HuH-7 (cell line): ENCODE data around the gene DMTF1.
"Not testable (repeated sequence)": the region's sequence is repeated elsewhere in the genome, so short reads cannot be mapped to it uniquely, and the experiment has no call there.

Source experiments
- DNase-seq: peaks from one replicate; pipeline ENCODE4 v3.0.0; 2011; ENCODE audit warnings: low spot score

DMTF1 gene, protein sequence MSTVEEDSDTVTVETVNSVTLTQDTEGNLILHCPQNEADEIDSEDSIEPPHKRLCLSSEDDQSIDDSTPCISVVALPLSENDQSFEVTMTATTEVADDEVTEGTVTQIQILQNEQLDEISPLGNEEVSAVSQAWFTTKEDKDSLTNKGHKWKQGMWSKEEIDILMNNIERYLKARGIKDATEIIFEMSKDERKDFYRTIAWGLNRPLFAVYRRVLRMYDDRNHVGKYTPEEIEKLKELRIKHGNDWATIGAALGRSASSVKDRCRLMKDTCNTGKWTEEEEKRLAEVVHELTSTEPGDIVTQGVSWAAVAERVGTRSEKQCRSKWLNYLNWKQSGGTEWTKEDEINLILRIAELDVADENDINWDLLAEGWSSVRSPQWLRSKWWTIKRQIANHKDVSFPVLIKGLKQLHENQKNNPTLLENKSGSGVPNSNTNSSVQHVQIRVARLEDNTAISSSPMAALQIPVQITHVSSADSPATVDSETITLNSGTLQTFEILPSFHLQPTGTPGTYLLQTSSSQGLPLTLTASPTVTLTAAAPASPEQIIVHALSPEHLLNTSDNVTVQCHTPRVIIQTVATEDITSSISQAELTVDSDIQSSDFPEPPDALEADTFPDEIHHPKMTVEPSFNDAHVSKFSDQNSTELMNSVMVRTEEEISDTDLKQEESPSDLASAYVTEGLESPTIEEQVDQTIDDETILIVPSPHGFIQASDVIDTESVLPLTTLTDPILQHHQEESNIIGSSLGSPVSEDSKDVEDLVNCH

DNA sequence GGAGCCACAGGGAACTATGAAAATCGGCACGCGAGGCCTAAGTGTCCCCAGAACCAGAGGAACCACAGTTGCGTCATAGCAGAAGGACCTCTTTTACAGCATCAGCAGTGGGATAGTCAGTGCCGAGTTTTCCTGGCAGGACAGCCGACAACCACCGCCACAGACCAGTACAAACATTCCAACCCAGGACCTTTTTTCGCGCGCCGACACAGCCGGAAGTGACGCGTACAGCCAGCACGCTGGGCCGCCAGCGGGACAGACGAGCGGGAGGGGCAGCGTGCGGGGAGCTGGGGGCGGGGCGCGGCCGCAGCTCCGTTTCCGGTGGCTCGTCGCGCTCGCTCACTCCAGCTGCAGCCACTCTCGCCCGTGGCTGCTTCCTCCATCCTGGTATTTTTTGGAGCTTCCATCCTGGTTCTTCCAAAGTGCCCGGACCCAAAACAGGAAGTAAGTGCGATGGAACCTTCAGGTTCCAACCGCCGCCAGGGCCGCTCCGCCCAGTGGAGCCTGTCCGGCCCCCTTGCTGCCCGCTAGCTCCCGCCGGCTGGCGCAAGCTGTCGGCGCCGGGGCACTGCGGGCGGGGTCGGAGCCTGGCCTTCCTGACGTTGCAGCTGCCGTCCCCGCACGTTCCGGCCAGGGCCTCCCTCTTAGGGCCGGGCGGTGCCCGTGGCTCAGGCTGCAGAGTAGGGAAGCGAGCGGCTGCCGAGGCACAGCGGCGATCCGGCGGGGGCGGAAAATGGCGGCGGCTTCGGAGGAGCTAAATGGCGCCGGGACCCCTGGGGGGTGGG, at the start of gene DMTF1:
Gene DMTF1 (plus strand): TSS at position 342 of the 785 bp plus-strand sequence. CDS start 12,489 bp downstream, outside the sequence.
- peak; percentile 82 for DNase-seq

DNA sequence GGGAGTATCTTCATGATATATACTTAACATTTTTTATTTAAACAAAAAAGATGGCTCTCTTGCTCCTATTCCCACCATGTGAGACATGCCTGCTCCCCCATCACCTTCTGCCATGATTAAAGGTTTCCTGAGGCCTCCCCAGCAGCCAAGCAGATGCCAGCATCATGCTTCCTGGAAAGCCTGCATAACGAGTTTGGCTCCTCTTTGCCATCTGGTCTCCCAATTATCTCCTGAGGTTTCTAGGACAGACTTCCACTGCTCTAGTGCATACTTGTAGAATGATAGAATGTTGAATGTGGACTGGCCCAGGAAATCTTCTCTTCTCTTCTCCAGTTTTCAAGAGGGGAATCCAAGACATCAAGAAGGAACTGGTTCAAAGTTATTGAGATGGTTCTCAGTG, 46.9 kb upstream of the DMTF1 start:
- no peak for DNase-seq

DNA sequence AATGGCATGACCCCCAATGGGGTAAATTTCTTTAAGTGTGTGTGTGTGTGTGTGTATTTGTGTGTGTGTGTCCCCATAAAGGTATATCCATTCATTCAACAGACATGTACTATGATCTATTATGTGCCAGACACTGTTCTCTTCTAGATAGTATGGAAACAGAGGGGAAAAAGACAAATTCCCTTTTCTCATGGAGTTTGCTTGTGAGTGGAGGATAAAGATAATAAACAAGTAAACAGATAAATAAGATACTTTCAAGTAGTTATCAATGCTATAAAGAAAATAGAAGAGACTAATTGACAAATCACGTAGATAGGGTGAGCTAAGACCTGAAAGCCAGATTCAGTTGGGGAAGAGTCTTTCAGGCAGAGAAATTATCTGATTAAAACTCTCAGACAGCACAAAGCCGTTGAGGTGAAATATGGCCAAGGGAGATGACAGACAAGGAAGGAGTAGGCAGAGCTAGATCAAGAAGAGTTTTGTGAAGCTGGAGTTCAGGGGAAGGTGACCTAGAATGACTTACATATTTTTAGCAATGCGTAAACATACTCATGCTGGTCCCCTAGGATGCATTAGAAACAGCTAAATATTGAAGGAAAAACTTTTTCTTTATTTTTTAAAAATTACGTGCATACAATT, 45.2 kb upstream of the DMTF1 start:
- DNase-seq, result no peak

DNA sequence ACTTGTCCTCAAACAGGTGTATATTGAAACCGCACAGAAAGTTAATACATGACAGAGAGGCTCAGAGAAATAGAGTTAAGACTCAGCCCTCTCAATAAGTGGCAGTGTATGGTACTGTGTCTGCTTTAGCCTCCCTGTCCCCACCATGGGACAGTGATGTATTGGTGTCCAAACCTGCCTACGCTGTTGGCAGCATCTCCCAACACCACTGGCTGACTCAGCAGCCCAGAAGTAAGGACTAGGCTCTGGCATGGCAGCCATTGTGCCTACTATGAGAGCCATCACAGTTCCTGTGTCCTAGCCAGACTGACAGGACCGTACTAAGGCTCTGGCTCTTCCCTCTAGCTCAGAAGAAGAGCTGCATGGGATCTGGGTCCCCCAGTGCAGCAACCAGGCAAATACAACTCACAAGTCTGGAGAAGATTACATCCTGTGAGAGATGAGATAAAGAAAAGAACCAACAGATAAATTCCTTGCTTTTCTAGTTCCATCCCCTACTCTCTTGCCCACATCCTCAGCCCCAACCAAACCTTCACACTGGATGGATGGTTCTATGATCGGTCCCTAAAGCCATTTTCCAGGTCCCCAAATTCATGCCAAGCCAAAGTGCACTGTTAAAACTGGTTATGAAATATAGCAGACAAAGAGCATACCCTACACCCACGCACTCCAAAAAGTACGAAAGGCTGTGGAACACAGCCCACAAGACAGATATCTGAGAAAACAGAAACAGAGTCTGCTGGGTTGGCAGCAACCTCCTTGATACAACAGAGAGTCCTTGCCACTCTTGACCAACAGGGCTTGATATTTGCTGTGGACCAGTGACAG, 44.1 kb upstream of the DMTF1 start:
- no peak for DNase-seq

DNA sequence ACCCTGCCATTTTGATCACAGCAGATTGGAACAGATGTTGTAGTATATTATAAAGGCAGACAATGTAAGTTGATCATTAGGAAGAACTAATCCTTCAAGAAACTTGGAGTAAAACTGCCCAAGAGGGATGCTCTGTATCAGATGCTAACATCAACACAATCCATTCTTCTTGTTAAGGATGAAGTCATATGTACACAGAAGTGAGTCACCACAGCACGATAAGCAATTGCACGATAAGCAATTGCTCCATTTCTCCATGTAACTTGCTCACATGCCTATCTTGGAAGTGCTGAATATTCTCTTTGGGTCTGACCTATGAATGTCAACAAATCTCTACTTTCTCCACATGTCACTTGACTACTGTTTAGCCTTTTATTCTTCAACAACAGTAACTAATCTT, 41.5 kb upstream of the DMTF1 start:
- DNase-seq, result no peak

DNA sequence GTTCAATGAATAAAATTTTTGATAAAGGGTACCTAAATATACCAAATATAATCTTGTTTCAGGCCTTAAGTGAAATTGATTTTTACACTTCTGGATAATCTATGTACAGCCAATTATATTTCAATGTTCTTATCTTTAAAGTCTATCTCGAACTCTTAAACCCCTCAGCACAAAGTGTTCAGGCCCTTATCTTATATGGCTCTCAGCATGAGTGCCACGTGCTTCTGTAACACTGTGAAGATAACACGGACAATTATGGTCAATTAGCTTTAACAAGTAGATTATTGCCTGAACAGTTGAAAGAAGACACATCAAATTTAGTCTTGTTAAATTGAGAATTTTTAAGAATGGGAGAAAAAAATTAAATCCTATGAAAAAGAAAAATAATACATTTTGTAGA, 40.4 kb upstream of the DMTF1 start:
- DNase-seq, result no peak

DNA sequence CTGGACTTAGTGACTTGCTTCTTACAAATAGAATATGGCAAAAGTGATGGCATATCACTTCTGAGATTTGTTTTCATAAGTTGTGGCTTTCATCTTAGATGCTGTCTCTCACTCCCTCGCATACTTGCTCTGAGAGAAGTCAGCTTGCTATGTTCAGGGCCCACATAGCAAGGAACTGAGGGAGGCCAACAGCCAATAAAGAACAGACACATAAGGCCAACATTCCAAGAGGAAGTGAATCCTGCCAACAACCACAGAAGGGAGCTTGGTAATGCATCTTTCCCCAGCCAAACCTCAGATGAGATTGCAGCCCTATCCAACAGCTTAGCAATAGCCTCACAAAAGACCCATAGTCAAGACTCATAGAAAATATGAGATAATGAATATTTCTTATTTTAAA, 39.2 kb upstream of the DMTF1 start:
- no peak for DNase-seq

DNA sequence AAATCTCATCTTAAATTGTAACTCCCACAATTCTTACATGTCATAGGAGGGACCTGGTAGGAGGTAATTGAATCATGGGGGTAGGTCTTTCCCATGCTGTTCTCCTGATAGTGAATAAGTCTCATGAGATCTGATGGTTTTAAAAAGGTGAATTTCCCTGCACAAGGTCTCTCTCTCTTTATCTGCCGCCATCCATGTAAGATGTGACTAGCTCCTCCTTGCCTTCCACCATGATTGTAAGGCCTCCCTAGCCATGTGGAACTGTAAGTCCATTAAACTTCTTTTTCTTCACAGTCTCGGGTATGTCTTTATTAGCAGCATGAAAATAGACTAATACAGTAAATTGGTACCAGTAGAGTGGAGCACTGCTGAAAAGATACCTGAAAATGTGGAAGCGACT, 38.3 kb upstream of the DMTF1 start:
- not testable (repeated sequence) for DNase-seq

DNA sequence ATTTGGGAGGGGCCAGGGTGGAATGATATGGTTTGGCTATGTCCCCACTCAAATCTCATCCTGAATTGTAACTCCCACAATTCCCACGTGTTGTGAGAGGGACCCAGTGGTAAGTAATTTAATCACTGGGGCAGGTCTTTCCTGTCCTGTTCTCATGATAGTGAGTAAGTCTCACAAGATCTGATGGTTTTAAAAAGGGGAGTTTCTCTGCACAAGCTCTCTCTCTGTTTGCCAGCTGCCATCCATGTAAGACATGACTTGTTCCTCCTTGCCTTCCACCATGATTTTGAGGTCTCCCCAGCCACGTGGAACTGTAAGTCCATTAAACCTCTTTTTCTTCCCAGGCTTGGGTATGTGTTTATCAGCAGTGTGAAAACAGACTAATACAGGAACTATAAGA, 36.5 kb upstream of the DMTF1 start:
- DNase-seq, result not testable (repeated sequence)

DNA sequence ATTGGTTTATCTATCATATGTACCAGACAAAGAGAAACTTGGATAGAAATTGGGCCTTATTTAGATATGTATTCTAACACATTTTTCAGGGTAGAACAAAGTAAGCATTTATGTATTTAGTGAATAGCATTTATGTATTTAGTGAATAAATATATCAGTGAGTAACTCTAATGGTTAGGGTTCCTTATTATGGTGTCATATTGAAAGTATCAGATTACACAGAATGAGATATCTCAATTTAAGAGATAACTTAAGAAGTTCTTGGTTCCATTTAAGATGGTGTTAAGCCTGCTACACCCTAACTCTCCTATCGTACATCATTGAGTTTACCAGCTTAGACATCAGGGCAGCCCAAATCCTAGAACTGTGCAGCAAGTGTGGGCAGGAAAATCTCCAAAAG, 35.9 kb upstream of the DMTF1 start:
- no peak for DNase-seq

DNA sequence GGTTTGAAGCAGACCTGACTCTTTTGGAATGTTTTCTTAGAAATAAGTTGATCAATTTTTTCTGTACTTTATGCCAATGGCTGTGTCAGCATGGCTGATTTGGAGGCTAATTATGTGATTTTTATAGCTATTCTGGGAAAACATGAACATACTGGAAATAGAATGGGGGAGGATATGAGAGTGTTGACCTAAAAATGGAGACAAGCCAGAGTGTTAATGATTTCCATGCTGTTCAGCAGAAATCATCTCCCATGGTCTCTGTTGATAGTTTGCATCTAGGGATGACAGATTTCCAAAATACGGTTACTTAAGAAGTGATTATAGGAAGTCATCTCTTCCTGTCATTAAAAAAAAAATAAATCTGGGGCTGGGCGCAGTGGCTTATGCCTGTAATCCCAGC, 32.7 kb upstream of the DMTF1 start:
- DNase-seq, result no peak

DNA sequence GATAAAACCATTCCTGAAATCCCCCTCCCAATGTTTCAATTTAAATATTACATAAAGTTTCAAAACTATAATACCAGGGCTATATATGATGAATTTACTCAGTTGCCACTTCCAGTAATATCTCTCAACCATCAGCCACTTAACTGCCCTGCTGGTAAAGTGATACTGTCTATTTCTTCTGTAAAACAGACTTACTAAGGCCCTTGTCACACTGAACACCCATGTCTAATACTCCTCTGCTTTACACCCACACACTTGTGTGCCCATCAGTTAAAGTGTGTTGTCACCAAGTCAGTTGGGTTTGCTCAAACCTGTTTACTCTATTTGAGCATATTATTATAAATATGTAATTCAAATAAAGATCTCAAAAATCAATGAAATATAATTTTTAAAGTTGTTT, 29.1 kb upstream of the DMTF1 start:
- DNase-seq, result no peak

DNA sequence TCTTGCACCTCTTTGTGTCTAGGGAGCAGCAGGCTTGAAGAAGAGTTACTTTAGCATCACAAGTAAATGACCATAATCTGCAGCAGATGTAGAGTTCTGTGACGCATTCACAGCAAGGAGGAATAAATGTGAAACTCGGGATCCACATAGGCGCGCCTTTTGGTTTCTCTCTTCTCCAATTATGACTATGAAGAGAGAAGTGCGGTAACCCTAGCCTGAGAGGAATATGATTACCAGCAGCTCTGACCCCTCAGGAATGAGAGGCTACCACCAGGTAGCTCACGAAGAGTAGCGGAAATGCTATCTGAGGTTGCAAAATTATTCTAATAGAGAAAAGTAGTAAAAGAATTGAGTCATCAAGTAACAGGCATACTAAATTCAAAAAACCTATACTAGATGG, 25.2 kb upstream of the DMTF1 start:
- no peak for DNase-seq

DNA sequence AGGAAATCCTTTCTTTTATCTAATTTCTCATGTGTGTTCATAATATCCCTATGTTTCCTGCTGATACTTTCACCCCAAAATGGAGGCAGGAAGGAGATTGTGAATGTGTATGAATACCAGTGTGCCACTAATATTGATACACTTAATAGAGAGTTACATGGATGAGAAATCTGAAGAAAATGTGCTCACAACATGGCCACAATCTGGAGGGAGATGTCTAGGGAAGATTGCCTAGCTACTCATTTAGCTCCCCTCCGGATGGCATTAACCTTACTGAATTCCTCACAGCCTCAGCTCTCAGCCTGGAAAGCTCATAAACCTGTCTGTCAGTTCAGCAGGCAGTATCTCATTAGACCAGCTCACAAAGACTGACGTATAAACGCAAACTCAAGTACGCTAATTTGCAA, 23.4 kb upstream of the DMTF1 start:
- DNase-seq, result peak; percentile 26

DNA sequence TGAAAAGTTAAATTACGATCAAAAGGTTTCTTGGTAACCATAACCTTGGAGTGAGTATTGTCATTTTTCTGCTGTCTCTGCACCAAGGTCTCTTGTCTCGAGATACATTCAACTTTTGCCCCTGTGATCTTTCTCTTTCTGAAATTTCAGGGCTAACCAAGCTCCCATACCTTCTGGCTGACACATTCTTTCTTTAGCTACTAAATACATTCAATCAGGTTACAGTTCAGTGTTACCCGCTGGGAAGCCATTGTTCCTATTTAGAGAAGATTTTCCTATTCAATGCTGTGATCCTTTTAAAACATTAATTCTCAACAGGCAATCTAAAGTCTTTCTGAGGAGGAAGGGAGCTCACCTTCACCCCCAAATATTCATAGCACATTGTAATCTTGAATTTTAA, 22.9 kb upstream of the DMTF1 start:
- DNase-seq, result no peak

DNA sequence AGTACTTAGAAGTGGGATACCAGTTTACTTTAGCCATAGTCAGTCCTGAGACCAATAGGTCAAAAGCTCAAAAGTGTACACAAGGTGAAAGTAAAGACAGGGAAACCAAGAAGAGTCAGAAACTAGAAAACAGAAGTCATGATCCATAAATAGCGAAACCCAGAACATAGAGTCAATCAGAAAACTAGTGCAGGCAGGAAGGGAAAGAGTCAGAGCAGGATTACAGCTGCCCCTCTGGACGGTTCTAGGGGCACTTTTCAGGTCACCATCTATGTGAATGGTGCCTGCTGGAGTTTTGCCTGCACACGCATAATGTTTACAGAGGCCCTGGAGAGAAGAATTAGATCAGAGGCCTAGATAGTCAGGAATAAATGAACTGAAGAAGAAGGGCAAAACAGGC, 22.4 kb upstream of the DMTF1 start:
- DNase-seq, result no peak

DNA sequence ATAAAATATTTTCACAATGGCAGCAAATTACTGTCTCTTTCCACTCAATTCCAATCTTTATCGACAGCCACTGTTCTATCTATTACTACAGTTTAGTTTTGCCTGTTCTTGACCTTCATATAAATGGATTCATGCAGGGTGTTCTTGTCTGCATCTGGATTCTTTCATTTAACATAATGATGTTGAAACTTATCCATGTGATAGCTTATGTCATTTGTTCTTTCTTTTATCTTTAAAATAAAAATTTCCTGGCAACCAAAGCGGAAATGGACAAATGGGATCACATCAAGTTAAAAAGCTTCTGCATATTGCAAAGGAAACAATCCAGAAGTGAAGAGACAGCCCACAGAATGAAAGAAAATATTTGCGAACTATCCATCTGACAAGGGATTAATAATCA, 20.5 kb upstream of the DMTF1 start:
- no peak for DNase-seq

DNA sequence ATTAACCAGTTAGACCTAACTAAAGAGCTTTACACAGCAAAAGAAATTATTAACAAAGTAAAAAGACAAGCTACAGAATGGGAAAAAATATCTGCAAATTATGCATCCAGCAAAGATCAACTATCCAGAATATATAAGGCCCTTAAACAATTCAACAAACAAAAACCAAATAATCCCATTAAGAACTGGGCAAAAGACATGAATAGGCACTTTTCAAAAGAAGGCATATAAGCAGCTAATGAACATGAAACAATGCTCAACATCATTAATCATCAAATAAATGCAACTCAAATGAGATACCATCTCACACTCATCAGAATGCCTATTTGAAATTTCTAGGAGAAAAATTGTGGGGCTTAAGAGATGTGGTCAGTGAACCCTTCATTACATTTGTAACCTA, 15.0 kb upstream of the DMTF1 start:
- DNase-seq, result no peak

DNA sequence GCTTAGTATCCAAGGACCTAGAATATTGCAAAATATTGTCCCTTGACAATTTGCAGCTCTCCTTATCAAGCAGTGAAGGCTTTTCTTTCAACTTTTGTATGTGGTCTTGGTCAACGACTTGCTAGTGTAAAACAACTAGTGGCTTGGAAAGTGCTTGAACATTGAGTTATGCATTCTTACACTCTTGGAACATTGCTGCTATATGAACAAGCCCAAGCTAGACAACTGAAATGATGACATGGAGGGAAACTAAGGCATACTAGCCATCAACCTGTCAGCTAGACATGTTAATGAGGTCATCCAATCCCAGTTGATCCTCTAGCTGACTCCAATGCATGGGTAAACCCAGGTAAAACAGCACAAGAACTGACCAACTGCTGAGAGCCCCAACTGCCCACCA, 12.7 kb upstream of the DMTF1 start:
- no peak for DNase-seq

DNA sequence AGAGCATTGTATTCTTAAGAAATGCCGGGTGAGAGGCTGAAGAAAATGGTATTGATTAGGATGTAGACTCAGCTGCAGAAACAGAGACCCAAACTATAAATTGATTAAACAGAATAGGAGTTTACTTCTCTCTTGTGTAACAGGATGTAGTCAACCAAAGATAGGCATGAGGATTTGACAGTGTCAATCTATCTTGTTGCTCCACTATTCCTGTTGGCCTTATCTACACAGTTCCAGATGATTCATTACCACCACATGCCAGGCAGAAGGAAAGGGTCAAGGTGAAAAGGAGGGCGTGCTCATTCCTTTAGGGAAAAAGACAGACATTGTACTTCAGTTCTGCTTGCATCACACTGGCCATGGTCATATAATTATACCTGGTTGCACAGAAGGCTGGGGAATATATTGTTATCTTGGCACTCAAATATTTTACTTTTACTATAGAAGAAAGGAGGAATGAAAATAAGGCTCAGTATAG, 11.9 kb upstream of the DMTF1 start:
- DNase-seq, result peak; percentile 38

DNA sequence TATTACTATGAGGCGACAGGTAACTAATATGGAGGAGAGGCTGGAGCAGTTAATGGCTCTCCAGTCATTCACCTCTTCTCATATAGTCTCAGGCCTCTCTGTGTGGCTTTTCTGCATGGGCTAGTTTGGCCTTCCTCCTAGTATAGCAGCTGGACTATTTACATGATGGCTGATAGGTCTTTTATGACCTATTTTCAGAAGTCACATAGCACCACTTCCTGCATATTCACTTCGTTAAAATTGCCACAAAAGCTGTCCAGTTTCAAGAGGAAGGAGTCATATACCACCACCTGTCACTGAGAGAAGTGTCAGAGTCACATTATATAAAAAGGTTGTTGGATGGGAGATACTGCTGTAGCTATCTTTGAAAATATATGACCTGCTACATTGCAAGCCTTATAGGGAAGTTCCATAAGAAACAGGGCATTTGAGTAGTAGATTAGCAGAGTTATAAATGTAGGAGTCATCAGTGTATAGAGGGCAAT, 8.0 kb upstream of the DMTF1 start:
- no peak for DNase-seq
